ENCODE data around the gene TRAM2.

DNA sequence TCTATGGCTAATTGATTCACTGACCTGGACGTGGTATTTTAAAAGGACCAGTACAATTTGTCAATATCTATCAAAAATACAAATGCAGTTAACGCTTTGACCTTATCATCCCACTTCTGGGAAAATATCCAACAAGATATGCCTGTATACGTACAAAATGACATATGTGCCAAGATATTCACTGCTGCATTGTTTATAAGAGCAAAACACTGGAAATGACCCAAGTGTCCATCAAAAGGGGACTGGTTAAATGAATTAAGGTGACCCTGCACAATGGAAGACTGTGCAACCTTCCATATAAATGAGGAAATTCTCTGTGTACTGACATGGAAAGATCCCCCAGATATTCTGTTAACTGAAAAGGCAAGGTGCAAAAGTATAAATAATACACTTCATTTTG lies 13.9 kb downstream of the TRAM2 start:
- TF ChIP-seq EZH2phosphoT487 (IDR thresholded peaks at IDR 0.05; ENCODE audit: borderline replicate concordance, low read length), result no peak
- TF ChIP-seq, protein P1, sequence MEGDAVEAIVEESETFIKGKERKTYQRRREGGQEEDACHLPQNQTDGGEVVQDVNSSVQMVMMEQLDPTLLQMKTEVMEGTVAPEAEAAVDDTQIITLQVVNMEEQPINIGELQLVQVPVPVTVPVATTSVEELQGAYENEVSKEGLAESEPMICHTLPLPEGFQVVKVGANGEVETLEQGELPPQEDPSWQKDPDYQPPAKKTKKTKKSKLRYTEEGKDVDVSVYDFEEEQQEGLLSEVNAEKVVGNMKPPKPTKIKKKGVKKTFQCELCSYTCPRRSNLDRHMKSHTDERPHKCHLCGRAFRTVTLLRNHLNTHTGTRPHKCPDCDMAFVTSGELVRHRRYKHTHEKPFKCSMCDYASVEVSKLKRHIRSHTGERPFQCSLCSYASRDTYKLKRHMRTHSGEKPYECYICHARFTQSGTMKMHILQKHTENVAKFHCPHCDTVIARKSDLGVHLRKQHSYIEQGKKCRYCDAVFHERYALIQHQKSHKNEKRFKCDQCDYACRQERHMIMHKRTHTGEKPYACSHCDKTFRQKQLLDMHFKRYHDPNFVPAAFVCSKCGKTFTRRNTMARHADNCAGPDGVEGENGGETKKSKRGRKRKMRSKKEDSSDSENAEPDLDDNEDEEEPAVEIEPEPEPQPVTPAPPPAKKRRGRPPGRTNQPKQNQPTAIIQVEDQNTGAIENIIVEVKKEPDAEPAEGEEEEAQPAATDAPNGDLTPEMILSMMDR (conservative IDR thresholded peaks at IDR 0.05; ENCODE audit: low read depth, low read length), result no peak

Data from PC-3 (cell line).